AG09309 (cell line): ENCODE results near the gene OR52I1.

Experiments used
- DNase-seq: peaks from one replicate; pipeline ENCODE4 v3.0.0-alpha.2; 2010; ENCODE audit warnings: low read depth
- H3K4me3 ChIP-seq: 2 replicates; pipeline ENCODE4 v1.5.1; 2011; ENCODE audit warnings: mild to moderate bottlenecking, low read depth, low read length, moderate library complexity; ENCODE audit not compliant: control insufficient read depth
- CTCF ChIP-seq: IDR thresholded peaks from 2 replicates; pipeline ENCODE4 v1.5.1; 2011; ENCODE audit warnings: mild to moderate bottlenecking, low read depth, low read length, inconsistent platforms; ENCODE audit not compliant: insufficient read depth, control insufficient read depth; ENCODE audit errors: missing control alignments

The OR52I1 gene

GRCh38 chr11:4610258-4610935, 16.6 kb downstream of the OR52I1 start:
- no peak overlapping the region for H3K4me3 ChIP-seq
- no peak for DNase-seq
- TF ChIP-seq CTCF = no peak

- no peak overlapping the region for H3K4me3 ChIP-seq
- TF ChIP-seq CTCF = no peak
- DNase-seq = no peak
These were observed 18.1 kb downstream of the OR52I1 start for GRCh38 chr11:4611986-4612385.

GRCh38 chr11:4615856-4616444, 22.1 kb downstream of the OR52I1 start:
- TF ChIP-seq CTCF = no peak
- no peak for DNase-seq
- H3K4me3 ChIP-seq = no peak overlapping the region

- H3K4me3 ChIP-seq = no peak overlapping the region
- TF ChIP-seq CTCF = no peak
- DNase-seq = no peak
These were observed 25.7 kb downstream of the OR52I1 start for GRCh38 chr11:4619514-4619913.

- H3K4me3 ChIP-seq = no peak overlapping the region
- no peak for DNase-seq
- peak; percentile 54 for TF ChIP-seq CTCF
These were observed 32.6 kb downstream of the OR52I1 start for GRCh38 chr11:4626207-4627099.

- TF ChIP-seq CTCF = no peak
- no peak for DNase-seq
These were observed 42.3 kb downstream of the OR52I1 start for GRCh38 chr11:4636136-4636535.

More at GRCh38 chr11:4636136-4636535, 42.3 kb downstream of the OR52I1 start:
- no peak overlapping the region for H3K4me3 ChIP-seq
